DMS153 treated with DMSO at 0.1 percent for 48 hours (cell line): ENCODE data around the gene ADAMTS6.
A peak's percentile ranks its signal among the peaks of the same experiment; 100 is the strongest.

Source experiments
- DNase-seq: peaks from one replicate; lab custom pipeline; 2025; ENCODE audit not compliant: unreplicated experiment; lab: John Stamatoyannopoulos, UW

The ADAMTS6 gene

DNA sequence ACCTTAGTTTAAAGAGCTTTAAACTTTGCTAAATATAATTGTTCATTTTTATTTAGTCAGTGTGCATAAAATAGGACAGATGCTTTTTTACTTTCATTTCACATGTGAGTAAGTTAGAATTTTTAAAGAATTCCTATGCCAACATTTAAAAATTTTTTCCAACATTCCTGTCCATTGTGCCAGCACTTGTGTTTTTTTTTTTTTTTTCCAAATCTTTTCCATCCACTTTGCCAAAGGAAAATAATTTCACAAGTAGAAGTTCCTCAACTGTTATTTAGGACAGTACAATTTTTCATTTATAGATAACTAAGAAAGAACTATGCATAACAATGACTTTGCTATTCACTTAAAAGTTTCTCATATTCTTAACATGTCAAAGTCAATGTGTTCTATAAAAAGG is 189.5 kb downstream of the ADAMTS6 start:
- DNase-seq: no peak

DNA sequence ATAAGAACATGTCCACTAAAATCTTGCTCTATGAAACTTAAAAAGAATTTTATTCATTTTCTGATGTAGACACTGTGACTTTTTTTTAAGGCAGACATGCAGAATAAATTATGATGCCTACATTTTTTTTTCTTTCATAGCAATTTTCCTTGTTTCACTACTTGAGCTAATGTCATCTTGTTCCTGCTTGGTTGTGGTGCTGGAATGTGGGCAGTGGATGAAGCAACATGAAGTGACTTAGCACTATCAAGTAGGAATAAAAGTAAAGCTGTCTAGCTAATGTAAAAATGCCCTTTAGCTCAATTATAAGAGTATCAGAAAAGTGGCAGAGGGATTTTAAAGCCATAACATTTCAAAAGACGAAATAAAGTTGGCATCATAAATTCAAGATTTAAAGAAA is 191.0 kb downstream of the ADAMTS6 start:
- DNase-seq: no peak

DNA sequence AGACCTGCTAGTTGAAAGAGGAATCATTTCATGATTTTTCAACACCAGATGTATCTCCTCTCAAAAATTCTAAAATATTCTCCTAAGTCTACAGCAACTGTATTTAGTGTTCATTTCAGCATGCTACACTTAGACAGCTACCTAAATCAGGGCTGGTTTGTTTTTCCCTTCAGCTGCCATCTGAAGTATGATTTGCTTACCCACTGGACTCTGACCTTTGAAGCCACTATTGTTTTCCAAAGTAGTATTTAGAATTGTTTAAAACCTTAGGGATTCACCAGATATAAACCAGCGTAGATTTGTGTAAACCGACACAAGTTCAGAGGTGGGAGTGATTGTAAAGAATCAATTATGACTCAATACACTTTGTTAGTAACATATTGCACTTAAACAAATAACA is 193.1 kb downstream of the ADAMTS6 start:
- DNase-seq: no peak

DNA sequence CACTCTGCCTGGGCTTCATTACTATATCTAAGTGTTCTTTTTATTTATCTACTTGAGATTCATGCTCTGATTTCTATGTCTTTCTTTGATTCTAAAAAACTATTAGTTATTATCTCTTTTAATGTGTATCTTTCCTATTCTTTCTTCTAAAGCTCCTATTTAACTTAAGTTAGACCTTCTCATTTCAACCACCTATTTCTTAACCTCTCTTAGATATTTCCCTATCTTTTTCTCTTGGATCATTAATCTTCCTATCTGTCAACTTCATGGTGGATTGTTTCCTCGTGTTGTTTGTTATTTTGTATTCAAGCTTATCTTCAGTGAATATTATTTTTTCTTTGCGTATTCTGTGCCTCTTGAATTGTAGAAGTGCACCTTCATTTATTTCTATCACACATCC is 202.1 kb downstream of the ADAMTS6 start:
- DNase-seq: no peak

DNA sequence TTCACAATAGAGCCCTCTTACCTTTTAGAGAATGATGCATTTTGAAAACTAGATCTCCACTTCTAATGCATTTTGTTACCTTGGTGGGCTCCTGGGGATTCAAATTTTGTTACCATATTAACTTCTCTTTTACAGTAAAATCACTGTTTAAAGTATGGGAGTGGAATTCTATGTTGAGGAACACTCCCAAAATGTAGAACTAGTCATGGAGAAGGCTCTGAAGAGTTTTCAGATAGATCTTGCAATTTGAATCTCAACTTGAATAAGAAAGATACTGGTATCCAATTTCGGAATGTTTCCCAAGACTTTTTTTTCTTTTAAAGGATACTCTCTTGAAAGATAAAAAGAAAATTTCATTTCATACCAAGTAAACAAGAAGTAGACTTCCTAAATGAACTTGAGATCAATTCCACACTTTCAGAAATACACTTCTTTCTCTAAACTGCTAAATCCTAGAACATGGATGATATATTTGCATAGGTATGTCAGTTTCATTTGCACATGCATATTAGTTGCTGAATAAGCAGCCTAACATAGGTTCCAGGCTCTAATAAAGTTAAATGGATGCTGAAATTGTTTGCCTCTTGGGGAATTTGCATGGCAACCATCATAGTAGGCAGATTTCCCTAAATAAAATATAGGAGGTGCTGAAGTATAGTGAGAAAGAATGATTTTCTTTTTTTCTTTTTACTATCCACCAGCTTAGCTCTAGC is 205.4 kb downstream of the ADAMTS6 start:
- DNase-seq: no peak

DNA sequence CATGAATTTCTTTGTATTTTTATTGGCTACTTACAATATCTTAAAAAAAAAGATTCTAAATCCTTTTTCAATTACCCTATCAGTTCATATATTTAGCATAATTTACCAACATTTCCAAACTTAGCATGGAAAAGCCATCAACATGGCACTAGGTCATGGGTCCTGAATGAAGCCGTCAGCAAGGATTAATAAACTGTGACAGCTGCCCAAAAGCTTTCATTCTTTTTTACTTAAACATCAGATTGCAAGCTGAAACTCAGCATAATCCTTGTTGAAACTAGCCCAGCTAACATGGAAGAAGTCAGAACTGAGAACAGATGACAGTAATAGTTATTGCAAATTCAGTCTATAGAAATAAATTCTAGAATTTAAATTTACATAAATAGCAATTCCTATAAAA is 209.8 kb downstream of the ADAMTS6 start:
- no peak for DNase-seq

DNA sequence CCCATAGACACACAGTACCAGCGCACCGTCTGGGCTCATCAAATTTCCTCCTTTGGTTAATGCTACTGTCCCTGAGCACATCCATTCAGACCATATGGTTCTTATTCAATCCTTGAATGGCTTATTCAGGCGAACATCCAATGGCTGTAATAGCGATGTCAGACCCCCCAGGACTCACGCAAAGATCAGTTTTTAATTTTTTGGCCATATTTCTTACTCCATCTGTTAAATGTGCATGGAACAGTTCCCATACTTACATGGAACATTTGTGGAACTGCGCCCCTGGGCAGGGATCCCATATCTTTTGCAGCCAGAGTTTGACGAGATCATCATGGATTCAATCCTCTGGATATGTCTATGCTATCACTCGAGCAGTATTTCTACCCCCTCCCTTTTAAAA is 213.2 kb downstream of the ADAMTS6 start:
- no peak for DNase-seq

DNA sequence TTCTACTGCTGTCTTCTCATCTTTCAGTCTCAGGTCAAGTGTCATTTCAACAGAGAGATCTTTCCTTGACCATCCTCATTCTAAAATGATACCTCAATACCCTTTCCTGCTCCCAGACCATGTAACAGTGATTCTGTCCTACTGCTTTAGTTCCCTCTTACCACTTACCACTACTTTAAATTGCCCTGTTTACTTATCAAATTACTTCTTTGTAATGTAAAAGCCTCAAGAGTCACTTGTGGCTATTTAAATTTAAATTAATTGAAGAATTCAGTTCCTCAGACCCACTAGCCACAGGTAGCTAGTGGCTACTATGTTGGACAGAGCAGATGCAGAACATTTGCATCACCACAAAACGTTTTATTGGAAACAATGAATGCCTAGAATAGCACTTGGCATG is 217.3 kb downstream of the ADAMTS6 start:
- DNase-seq: no peak

DNA sequence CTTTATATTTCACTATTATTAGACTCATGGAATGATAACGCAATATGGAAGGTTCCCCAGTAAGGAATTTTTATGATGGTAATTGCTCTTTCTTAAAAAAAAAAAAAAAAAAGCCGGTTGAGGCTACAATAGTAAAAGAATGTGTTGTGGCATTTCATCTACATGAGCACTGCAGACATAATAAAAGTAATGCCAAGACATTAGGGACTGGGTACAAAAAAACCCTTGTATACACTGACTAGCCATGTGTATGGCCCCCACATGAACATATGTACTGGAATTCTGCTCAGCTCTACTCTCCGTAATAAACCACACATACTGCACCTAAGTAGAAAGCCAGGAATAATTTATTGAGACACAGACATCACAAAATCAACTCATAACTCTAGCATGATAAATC is 218.4 kb downstream of the ADAMTS6 start:
- DNase-seq: no peak

DNA sequence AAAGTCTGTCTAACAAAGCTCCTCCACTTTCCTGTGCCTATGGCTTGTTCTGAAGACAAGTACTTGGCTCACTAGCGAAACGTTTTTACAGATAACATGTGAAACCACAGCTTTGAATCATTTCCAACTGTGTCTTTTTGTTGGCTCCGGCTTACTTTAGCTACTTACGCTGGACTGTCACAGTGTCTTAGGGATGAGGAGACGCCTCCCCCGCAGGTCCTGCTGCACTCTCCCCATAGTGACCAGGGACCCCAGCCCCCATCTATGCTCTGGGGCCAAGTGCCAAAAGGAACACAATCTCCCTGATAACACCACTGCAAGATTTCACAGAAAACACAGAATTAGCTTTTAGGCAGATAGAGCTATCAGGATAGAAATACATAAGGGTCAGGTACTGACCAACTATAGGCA is 219.1 kb downstream of the ADAMTS6 start:
- no peak for DNase-seq

DNA sequence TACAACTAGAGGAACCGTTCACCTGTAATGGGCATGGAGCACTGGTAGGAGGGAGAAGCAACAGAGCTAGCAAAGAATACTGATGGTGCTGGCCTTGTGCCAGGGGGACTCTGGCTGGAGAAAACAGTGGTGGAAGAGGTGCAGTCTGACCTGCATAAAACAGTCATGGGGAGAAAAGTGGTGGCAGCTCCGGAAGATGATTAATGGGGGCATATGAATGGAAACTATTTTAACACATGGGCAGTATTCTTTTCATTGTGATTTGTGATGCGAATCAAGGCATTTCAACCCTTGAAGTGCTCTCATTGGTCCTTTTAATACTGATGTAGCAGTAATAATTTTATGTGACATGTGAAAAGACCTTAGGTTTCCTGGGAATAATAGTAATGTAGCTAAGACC is 219.6 kb downstream of the ADAMTS6 start:
- DNase-seq: peak; percentile 11

DNA sequence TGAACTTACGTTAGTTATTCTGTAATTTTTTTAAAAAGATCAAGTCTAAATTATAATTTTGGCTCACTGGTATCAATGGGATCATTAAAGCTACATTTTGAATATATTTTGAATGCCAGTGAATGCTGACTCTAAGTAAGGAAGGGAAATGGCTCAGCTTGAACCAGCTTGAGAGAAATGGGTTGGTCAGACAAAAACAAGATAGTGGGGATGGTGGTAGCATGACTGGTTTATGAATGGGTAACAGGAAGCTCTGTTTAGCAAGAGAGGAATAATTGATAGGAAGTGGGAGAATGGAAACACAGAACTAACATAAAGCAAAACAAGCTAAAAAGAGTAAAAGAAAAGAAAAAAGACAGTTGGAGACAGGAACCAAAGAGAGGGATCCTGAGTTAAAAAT is 220.2 kb downstream of the ADAMTS6 start:
- no peak for DNase-seq

DNA sequence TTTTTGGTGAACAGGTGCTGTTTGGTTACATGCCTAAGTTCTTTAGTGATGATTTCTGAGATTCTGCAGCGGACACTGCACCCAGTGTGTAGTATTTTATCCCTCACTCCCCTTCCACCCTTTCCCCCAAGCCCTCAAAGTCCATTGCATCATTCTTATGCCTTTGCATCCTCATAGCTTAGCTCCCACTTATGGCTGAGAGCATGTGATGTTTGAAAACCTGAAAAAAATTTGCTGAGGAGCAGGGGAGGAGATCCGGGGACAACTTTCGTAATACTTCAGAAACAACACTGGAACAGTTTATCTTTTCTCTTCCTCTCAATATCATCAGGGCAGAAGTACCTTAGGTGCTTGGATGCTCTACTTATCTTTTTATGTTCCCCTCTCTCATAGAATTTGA is 226.4 kb downstream of the ADAMTS6 start:
- DNase-seq: no peak

DNA sequence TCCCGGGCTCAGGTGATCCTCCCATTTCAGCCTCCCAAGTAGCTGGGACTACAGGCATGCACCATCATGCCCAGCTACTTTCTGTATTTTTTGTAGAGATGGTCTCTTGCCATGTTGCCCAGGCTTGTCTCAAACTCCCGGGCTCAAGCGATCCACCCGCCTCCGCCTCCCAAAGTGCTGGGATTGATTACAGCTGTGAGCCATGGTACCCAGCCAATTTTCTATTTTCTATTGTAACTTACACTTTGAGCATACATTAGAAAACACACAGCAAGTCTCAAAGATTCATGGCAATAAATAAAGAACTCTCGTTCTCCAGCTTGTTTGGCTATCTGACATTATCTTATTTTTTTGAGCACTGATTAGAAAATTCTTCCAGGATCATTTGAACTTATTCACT is 228.7 kb downstream of the ADAMTS6 start:
- no peak for DNase-seq

DNA sequence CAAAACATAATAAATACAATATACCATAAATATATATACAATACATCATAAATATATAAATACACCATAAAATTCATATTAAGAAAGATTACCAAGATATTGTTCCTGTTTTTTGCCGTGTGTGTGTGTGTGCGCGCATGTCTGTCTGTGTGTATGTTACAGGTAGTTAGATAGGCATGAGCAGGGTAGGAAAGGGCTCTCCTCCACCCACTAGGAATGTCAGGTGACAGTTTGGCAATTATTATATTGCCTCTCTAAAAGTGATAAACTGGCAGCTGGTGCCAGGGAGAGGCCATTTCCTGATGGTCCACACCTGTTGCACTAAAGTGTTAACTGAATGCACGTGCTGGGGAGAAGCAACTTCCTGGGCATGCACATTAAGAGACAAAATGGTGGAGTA is 232.8 kb downstream of the ADAMTS6 start:
- DNase-seq: no peak

DNA sequence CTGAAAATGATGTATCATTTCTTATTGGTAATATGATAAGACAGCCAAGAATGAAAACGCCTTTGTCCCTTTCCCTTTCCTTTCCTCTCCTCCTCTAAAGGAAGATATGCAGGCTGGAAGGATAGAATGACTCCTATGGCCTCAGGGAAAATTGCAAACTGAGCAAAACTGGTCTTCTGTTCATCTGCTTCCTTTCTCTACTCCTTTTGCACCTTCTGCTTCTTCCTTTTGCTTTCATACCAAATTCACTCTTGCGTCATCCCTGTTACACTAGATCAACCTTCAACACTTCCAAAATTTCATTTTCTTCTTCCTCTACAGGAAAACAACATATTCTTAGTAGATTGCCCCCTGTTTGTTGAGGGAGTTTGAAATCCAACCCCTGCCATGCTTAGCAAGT is 234.1 kb downstream of the ADAMTS6 start:
- no peak for DNase-seq

DNA sequence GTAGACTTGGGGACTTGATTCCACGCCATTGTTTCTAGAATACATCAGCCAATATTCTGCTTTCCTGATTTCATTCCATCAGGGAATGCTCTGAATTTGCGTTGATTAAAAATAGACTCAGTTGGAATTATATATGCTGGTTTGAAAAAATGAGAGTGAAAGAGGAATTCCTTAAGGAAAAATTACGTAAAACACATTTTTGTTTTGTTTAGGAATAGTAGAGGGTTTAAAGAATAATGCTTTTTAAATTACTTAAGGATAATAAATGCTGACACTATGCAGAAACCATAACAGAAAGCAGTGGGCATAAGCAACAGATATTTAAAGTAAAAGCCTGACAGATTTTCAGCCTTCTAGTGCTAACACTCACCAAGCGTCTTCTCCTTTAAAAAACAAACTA is 235.0 kb downstream of the ADAMTS6 start:
- no peak for DNase-seq

DNA sequence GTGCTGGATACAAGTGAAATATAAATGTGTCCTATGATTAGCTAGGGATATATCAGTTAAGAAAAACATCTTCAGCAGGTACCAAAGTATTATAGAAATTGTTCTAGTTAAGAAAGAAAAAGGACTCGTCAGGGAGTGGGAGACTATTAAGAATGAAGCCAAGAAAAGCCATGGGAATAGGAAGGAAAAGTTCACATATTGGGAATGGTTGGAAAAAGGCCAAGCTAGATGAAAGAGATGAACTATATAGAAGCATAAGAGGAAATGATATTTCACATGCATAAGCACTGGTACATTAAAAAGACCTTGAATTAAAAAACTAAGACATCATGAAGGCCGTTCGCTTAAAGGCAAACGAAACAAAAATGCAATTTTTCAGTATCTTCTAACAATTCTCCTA is 237.7 kb downstream of the ADAMTS6 start:
- DNase-seq: no peak

DNA sequence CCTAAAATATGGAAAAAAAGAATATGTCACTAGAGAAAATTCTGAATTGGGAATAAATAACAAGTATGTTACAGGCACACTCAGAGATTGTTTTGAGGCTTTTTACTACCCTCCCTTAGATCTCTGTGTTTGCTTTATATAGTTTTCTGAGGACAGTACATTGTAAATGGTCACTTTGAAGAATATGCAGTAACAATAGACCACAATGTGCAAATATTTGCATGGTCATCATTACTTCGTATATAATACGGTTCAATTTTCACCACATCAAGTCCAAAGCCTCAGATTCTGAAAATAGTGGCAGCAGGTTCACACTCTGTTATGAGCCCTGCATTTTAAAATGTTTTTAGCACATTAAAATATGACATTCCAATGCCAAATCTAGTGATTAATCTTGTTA is 238.6 kb downstream of the ADAMTS6 start:
- DNase-seq: no peak

DNA sequence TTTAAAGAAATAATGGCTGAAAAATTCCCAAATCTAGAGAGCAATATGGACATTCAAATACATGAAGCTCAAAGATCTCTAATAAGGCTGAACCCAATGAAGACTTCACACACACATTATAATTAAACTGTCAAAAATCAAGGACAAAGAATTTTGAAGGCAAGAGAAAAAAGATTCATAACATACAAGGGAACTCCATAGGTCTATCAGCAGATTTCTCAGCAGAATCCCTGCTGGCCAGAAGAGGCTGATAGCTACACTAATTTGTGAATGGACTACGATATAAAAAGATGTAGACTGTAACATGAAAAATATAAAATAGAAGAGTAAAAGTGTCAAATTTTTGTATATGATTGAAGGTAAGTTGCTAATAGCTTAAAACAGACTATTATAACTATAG is 251.9 kb downstream of the ADAMTS6 start:
- DNase-seq: no peak

DNA sequence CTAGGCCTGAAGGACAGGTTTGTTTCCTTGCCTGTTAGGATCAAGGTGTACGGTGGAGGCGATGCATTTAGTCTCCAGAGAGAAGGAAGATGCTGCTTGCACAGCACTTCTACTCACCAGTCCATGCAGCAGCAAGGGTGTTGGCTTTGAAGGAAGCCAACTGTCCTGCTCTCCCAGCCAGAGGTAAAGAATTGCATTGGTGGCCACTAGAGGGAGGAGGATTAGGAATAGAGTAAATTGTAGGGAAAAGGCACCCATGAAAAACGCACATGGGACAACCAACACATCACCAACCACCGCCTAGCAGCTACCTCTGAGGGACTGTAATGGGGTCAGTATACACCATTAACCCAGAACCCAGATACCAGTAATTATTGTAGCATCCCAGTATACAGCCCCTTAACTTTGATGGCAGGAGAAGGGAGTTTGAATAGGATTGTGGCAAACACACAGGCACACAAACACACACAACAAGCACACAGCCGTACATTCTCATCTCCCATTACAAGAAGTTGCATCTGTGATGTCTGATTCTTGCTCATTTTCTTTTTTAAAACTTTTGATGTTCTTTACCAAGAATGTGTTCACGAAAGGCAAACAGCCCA is 267.7 kb downstream of the ADAMTS6 start:
- DNase-seq: no peak

DNA sequence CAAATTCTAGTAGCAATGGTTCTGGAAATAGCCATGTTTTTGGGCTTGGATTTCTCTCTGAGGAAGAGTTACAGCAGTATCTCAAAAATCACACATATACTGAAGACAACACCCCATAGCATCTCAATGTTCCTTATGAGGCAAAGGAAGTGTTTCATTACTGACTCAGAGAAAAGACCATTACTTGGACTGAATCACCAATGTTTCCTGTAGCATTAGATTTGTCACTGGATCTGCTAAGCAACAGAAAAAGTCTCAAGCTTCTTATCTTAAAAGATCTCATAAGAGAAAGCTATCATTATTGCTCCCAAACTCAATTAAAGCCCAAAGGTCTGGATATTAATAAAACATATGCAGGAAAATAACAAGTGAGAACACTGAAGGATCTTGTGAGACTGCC is 272.4 kb downstream of the ADAMTS6 start:
- DNase-seq: no peak

DNA sequence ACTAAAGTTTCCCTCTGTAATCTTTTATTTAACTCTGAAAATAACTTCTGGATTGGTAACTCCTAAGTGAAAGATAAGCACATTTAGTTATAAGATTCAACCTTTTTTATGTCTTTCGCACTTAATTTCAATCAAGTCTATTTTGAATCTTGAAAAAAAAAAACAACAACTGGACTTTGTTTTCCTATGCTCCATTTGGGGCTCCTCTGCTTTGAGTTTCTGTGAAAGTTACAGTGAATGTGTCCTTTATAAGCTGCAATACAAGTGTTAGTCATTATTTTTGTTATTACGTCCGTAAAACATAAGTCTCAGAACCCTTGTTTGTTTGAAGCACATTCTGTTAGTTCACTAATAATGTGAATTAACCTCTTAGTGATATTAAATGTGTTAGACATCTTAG is 276.8 kb downstream of the ADAMTS6 start:
- DNase-seq: no peak
